Heart right ventricle (tissue), 16 donors: ENCODE measurements around the gene SPNS3. TPM values are rescaled to one million over a fixed set of nuclear protein-coding genes. Genes with fewer than 3 reads are reported as not detected.
A peak's percentile ranks its signal among the peaks of the same experiment; 100 is the strongest.

Experiments
- ATAC-seq, 8 donors: fragments of 200-7000 bp; cut with Tn5 transposase; one replicate each; pipeline ENCODE4 v1.9.1; 2020; ENCODE audit warnings: mild to moderate bottlenecking in 8 of 8, moderate library complexity in 8 of 8, moderate number of reproducible peaks in 1 of 8
- DNase-seq, 2 donors: peaks; one replicate each; pipeline ENCODE4 v3.0.0-alpha.2; 2020
- H3K27ac ChIP-seq, 10 donors: fragments of 200-600 bp; sonication (generic) in 2 of 10; one replicate each; pipeline versions ENCODE4 v1.5.0 to v1.8.0; 2020 to 2022; ENCODE audit warnings: mild to moderate bottlenecking in 3 of 10
- H3K27me3 ChIP-seq, 7 donors: fragments of 200-600 bp; one replicate each; pipeline ENCODE4 v1.8.0; 2021 to 2022; ENCODE audit warnings: mild to moderate bottlenecking in 2 of 7
- H3K36me3 ChIP-seq, 9 donors: fragments of 200-600 bp; sonication (generic) in 1 of 9; one replicate each; pipeline versions ENCODE4 v1.5.0 to v1.8.0; 2020 to 2022; ENCODE audit warnings: mild to moderate bottlenecking in 2 of 9
- H3K4me1 ChIP-seq, 9 donors: fragments of 200-600 bp; sonication (generic) in 1 of 9; one replicate each; pipeline versions ENCODE4 v1.5.0 to v1.8.0; 2020 to 2022; ENCODE audit warnings: mild to moderate bottlenecking in 4 of 9
- H3K4me3 ChIP-seq, 10 donors: fragments of 200-600 bp; sonication (generic) in 2 of 10; one replicate each; pipeline versions ENCODE4 v1.5.0 to v1.8.0; 2020 to 2022; ENCODE audit warnings: mild to moderate bottlenecking in 7 of 10, moderate library complexity in 2 of 10
- H3K9me3 ChIP-seq, 11 donors: fragments of 200-600 bp in 10 of 11; sonication (generic) in 2 of 11; one replicate each; pipeline versions ENCODE4 v1.5.0 to v1.8.0; 2013 to 2022; ENCODE audit warnings: mild to moderate bottlenecking in 2 of 11, control low read depth in 1 of 11, moderate library complexity in 1 of 11
- WGBS, 2 donors: extraction: QIAGEN DNeasy Blood & Tissue Kit; methylation state at CpG; one replicate each; pipeline ENCODE4 v1.1.7; 2013; ENCODE audit warnings: inconsistent platforms in 1 of 2; 5-methylcytosine and 5-hydroxymethylcytosine counted together
- intact Hi-C, 10 donors: fragments of 100-400 bp; cut with DNase I; formaldehyde crosslinking; loops; one replicate each; pipeline versions ENCODE4 v1.11.1 to v1.14.2; 2022
- polyA plus RNA-seq, 2 donors: library from polyadenylated mRNA; stranded (reverse); fragments of 200-250 nt; gene quantifications; one replicate each; pipeline ENCODE4 v1.2.3, GENCODE V29; 2013
- total RNA-seq, 10 donors: library from RNA; stranded (reverse); fragmentation: NEBNext Ultra II Directional in 3 of 10; extraction: Animal tissue kit (Norgen Biotek cat#: 25700) in 3 of 10; gene quantifications; one replicate each; pipeline versions ENCODE4 v1.2.1 to v1.2.4, GENCODE V29; 2021 to 2023
- TF ChIP-seq, protein P1 (sequence below), 9 donors: fragments of 200-600 bp; sonication (generic) in 2 of 9; IDR thresholded peaks; one replicate each; pipeline versions ENCODE4 v1.5.0 to v1.8.0; 2021 to 2022; ENCODE audit warnings: antibody characterized with exemption in 9 of 9, mild to moderate bottlenecking in 5 of 9, moderate library complexity in 1 of 9
- donor health status: Arrhythmogenic right ventricular cardiomyopathy.
- donor health status: ischemic (EF 13 %, LVEDD 7.1; RV severe dilation, severe dysfunction).
- donor health status: healthy with polysubstance abuse.
- donor health status: DM: no; HTN: yes; CAD: no.
- donor health status: DM: no; HTN: no; CAD: no.
- donor health status: ischemic (EF 25% LVEDD 6.9; RV normal size, moderate dysfunction).
- donor health status: ischemic (EF 25% LVEDD 5.7; RV mildly dilated, moderate dysfunction).
- donor health status: healthy.
- donor health status: DM: yes; HTN: yes; CAD: no.
- donor health status: Ischemic cardiomyopathy.
- donor health status: ischemic (EF 35%, LVEDD 5.7; RV mildly dilated, moderate dysfunction).
- donor health status: nonischemic (EF 11% LVEDD 7.7; RV severe dilation, severe dysfunction).
- donor health status: DM: yes; HTN: yes; CAD: no.
- donor health status: PGD.
- donor health status: ischemic (EF 29% LVEDD 5.4; RV normal size, mild dysfunction).
- donor health status: nonischemic (EF 23%, LVEDD 6.1; RV moderate dilation, normal function).

Gene SPNS3
- total and polyA plus RNA-seq, 12 donors = 0.13 to 4.2 (median 0.89) TPM; not detected in 1

DNA sequence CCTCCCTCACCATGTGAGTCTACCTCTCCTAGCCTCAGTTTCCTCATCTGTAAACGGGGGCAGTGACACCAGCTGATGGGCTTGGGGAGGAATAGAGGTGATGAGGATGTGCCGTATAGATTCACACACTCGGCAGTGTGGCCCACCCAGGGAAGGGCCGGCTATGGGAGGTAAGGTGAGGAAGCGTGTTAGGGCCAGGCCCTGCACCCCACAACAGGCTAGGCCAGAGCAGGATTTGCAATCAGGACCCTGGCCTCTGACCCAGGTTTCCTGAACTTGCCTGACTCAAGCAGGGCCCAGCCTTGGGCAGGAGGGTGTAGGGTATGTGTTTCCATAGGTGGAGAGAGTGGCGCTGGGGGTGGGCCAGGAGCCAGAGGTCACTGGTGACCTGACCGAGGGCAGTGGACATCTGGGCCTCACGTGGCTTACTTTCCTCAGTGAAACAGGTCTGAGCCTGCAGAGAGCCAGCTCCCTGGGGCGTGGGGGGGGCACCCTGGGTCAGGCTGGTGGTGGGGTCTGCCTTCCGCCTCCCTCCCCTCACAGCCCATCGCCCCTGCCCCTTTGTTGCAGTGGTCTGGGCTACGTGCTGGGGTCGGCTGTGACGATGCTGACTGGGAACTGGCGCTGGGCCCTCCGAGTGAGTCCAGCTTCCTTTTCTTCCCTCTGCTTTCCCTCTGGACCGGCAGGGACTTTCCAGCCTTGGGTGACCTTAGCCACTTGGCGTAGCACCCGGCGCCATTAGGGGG lies 12.8 kb downstream of the SPNS3 start:
- WGBS, 2 donors = 67 to 74% methylated on average over 20 of the region's 20 CpGs
- Histone ChIP-seq H3K27me3 (no peaks in the 10 kb centered on the region), H3K4me1 (peaks cover 4 to 36% (median 19%) of the 10 kb centered on the region in 9 donors), H3K9me3 (no peaks in the 10 kb centered on the region), H3K4me3 (no peak overlapping the region), H3K36me3 (no peaks in the 10 kb centered on the region), H3K27ac (peak overlapping the region in 1 of 10 donors; percentile 42)
- DNase-seq (peak in 1 of 2 donors; percentile 18), ATAC-seq (peak in 1 of 8 donors; percentile 36)
- TF ChIP-seq, protein P1, sequence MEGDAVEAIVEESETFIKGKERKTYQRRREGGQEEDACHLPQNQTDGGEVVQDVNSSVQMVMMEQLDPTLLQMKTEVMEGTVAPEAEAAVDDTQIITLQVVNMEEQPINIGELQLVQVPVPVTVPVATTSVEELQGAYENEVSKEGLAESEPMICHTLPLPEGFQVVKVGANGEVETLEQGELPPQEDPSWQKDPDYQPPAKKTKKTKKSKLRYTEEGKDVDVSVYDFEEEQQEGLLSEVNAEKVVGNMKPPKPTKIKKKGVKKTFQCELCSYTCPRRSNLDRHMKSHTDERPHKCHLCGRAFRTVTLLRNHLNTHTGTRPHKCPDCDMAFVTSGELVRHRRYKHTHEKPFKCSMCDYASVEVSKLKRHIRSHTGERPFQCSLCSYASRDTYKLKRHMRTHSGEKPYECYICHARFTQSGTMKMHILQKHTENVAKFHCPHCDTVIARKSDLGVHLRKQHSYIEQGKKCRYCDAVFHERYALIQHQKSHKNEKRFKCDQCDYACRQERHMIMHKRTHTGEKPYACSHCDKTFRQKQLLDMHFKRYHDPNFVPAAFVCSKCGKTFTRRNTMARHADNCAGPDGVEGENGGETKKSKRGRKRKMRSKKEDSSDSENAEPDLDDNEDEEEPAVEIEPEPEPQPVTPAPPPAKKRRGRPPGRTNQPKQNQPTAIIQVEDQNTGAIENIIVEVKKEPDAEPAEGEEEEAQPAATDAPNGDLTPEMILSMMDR (IDR thresholded peaks at IDR 0.05) = no peak
- intact Hi-C loops = no loop called here

- DNase-seq = no peak
- Histone ChIP-seq H3K36me3 (no peaks in the 10 kb centered on the region), H3K4me1 (peaks cover 4 to 35% (median 19%) of the 10 kb centered on the region in 9 donors), H3K27ac (no peak overlapping the region), H3K27me3 (no peaks in the 10 kb centered on the region), H3K4me3 (no peak overlapping the region), H3K9me3 (no peaks in the 10 kb centered on the region)
- 68 to 72% methylated on average over 11 of the region's 11 CpGs for WGBS, 2 donors
- intact Hi-C loops = no loop called here
- ATAC-seq = no peak
- TF ChIP-seq, protein P1 (IDR thresholded peaks at IDR 0.05) = no peak
Observed at GRCh38 chr17:4448197-4448980, 14.6 kb downstream of the SPNS3 start.

DNA sequence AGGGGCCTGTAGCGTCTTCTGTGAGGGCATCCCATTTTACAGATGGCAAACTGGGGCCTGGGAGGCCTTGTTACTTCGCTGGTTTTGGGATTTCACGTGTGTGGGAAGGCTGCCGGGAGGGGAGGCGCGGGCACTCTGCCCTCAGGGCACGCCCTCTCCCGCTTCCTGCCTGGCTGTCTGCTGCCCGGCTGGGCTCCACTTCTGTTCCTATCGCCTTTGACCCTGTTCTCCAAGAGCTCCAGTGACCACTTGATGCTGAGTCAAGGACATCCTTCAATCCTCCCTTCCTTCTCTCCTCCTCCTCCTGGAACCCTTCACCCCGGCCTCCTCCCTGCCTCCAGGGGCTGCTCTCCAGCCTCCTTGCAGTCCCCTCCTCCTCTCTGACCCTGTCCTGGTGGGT lies 16.0 kb downstream of the SPNS3 start:
- no peaks in the 10 kb centered on the region for H3K36me3 ChIP-seq
- no peak overlapping the region for H3K27ac ChIP-seq
- TF ChIP-seq, protein P1 (IDR thresholded peaks at IDR 0.05) = no peak
- H3K4me1 ChIP-seq = peaks cover 4 to 26% (median 14%) of the 10 kb centered on the region in 9 donors
- H3K27me3 ChIP-seq = no peaks in the 10 kb centered on the region
- intact Hi-C loops = no loop called here
- H3K9me3 ChIP-seq = no peaks in the 10 kb centered on the region
- no peak overlapping the region for H3K4me3 ChIP-seq
- WGBS, 2 donors = 68 to 71% methylated on average over 11 of the region's 11 CpGs
- DNase-seq (no peak), ATAC-seq (no peak)

GRCh38 chr17:4450710-4451316 lies 17.1 kb downstream of the SPNS3 start:
- Histone ChIP-seq H3K9me3 (no peaks in the 10 kb centered on the region), H3K4me3 (no peak overlapping the region), H3K27ac (no peak overlapping the region), H3K27me3 (no peaks in the 10 kb centered on the region), H3K36me3 (no peaks in the 10 kb centered on the region), H3K4me1 (peaks cover 0 to 21% (median 8%) of the 10 kb centered on the region in 9 donors)
- WGBS, 2 donors = 89 to 92% methylated on average over 14 of the region's 14 CpGs
- intact Hi-C loops = no loop called here
- ATAC-seq = no peak
- TF ChIP-seq, protein P1 (IDR thresholded peaks at IDR 0.05) = no peak
- no peak for DNase-seq
